ENCODE results near the gene SLC4A4.

The SLC4A4 gene

DNA sequence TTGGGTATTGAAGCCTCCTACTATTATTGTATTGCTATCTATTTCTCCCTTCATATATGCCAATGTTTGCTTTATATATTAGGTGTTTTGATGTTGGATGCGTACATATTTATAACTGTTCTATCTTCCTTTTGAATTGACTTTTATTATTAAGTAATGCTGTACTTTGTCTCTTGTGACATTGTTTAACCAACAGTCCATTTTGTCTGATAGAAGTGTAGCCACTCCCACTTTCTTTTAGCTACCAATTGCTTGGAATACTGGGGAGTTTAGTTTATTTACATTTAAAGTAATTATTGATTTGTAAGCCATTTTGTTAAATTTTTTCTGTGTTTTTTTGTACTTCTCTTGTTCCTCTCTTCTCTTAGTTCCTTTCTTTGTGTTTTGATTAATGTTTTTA is 249.2 kb downstream of the SLC4A4 start:
- in situ Hi-C loops (cut with HindIII; ENCODE audit: low sequenced_read_pairs), result no loop called here

DNA sequence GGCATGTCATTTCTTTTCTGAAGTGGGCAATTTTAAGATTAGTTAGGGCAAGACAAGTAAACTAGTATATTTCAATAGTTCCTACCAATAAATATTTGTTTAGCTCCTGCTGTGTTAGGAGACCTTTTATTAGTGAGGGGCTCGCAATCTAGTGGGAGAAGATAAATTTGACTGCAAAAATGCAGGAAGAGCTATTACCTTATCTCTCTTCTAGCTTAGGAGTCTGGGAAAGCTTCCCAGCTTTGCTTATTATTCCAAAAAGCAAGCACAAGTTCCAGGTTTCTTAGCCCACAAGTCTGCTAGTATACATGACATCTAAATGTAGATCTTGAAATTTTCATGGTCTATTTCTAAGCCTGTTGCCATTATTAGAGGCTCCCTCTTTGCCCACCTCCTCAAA is 254.0 kb downstream of the SLC4A4 start:
- in situ Hi-C loops (cut with HindIII; ENCODE audit: low sequenced_read_pairs), result no loop called here

DNA sequence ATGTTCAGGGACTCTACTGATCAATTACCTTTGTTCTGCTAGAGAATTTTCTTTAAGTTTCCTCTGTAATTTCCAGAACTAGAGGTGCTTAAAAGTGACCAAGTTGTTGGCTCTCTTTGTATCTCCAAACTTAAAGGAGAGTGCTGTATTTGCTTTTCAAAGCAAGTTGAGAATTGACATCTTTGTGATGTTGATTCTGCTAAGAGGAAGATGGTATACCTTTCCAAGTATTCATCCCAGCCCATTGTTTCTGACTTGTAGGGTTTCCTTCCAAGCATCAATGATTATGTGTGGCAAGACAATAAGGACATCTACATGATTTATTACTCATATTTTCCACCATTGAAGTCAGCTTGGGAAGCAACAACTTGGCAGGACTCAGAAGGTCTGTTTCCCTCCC is 254.5 kb downstream of the SLC4A4 start:
- in situ Hi-C loops (cut with HindIII; ENCODE audit: low sequenced_read_pairs), result no loop called here

DNA sequence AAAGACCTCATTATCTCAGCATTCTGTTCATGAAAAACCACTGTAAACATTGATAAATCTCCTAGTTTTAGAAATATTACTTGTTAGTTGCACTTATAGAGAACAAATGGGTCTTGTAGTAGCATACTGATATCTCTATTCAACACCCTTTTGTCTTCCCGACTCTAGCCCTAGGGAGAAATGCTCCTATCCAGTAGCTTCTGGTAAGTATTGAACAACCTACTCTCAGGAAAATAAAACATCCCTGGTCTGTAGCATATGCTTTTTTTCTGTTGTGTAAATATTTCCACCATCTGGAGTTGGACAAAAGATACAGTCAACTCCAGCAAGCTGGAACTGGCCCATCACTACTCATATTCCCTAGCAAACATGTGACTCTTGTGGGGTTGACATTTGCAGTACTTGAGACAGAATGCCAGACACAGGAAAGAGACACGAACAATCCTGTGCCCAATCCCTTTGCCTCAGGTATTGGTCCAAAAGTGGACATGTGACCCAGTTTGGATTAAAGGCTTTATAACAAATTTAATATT is 256.8 kb downstream of the SLC4A4 start:
- in situ Hi-C loops (cut with HindIII; ENCODE audit: low sequenced_read_pairs), result no loop called here

DNA sequence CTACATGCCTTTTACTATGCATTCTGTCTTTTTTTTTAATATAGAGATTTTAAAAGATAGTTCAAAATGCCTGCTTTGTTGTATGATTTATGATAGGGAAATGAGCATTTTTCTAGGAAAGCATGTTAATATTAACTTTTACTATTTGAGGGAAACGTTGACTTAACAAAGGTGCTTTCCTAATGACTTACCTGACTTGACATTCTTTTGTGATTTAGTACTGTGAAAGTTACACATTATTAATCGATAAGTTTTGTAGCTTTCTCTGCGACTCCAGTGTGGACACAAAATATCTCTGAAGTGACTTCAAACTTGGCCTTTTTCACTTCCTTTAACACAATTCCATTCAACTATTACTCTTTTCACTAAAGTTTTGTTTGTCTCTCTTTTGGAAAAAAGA is 260.8 kb downstream of the SLC4A4 start:
- in situ Hi-C loops (cut with HindIII; ENCODE audit: low sequenced_read_pairs), result no loop called here

DNA sequence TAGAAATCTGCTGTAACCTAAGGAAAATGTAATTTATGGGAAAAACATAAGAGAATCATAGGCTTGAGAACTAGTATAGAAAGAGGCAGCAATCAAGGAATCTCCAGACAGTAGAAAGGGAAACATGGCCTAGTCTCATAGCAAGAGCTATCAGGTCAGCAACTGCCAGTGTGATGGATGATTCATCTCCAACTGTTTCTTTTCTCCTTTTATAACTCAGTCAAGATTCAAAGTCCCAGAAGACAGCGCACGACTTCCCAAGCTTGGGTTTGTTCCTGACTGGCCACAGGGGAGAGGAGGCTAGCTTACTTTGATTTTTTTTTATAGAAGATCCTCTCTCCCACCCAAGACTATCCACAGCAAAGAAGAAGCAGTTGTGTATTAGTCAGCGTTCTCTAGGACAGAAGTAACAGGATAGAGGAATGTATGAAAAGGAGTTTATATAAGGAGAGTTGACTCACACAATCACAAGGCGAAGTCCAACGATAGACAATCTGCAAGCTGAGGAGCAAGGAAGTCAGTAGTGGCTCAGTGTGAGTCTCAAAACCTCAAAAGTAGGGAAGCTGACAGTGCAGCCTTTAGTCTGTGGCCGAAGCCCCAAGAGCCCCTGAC is 263.6 kb downstream of the SLC4A4 start:
- in situ Hi-C loops (cut with HindIII; ENCODE audit: low sequenced_read_pairs), result no loop called here

DNA sequence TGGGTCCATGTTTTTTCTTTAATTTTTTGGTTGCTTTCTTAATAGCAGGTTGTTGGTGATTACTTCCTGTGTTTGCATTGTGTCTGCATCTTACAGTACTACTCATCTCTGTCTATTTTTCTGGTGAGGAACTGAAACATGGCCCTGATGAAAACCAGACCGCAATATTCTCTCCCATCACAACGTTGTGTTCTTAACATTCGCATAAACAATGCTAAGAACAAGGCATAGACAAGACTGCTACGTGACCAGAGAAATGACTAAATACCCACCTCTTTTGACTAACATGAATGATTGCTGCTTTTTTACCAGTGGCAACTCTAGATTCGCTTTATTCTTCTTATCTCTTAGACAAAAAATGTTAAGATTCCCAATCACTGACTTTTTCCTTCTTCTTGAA is 266.0 kb downstream of the SLC4A4 start:
- in situ Hi-C loops (cut with HindIII; ENCODE audit: low sequenced_read_pairs), result no loop called here

DNA sequence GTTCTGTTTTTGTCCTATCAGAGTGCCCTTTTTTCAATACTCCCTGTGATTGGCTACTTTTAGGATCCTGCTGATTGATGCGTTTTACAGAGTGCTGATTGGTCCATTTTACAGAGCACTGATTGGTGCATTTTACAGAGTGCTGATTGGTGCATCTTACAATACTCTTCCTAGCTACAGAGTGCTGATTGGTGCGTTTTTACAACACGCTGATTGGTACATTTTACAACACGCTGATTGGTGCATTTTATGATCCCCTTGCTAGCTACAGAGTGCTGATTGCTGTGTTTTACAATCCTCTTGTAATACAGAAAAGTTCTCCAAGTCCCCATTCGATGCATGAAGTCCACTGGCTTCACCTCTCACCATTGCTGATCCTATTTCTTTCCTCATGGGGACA is 268.3 kb downstream of the SLC4A4 start:
- in situ Hi-C loops (cut with HindIII; ENCODE audit: low sequenced_read_pairs), result no loop called here

DNA sequence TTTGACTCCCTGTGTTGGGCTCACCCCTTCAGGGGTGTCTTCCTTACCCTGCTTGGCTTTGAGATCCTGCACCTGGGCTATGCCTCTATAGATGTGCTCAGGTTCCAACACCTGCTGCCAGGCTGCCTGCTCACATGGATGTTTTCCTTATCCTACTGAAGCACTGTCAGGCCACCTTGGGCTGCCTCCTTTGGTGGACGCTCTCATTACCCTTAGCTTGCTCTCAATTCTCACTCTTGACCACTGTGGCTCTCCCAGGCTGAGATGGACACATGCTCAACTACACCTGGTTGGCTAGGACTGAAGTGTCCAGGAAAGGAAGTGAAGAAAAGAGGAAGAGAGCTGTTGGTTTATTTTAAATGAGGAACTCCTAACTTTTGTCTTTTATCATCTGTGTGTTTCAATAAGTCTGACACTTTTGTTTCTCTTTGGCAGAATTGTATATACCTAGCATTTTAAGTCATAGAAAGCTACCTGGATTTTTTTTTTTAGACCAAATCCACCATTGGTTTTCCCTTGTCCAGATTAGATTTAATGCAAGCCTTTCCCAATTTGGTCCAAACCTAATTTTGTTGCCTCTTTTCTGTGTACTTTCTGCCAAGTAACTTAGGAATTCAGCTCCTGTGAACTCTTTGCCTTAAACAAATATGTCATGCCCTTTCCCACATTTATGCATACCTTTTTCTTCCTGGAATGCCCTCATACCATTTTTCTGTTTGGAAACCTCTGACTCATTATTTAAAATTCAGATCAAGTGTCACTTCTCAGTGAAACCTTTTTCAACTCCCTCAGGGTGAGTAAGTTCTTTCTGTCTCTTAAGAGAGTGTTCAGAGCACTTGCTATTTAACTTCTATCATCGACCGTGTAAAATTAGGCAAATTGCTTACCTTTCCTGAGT is 269.2 kb downstream of the SLC4A4 start:
- in situ Hi-C loops (cut with HindIII; ENCODE audit: low sequenced_read_pairs), result no loop called here

DNA sequence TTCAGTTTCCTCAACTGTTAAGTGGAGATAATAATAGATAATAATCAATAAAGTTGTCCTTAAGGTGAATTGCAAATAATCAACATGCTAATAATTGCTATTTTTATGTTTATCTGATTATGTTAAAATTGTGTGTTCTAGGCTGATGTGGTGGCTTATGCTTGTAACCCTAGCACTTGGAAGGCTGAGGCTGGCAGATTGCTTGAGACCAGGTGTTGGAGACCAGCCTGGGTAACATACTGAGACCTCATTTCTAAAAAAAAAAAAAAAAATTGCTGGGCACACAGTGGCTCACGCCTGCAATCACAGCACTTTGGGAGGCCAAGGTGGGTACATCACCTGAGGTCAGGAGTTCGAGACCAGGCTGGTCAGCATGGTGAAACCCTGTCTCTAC is 269.9 kb downstream of the SLC4A4 start:
- in situ Hi-C loops (cut with HindIII; ENCODE audit: low sequenced_read_pairs), result no loop called here

DNA sequence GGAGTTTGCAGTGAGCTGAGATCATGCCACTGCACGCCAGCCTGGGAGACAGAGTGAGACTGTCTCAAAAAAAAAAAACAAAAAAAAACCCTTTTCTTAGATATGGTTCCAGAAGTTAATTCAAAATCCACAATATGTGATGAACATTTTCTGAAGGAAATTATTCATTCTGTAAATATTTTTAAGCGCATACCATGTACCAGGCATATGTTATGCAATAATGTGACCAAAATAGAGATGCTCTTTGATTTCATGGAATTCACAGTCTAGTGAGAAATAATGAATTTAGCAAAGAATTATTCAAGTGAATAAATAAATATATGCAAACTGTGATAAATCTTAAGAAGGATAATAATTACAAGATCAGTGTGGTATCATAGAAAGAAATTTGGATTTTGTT is 270.3 kb downstream of the SLC4A4 start:
- in situ Hi-C loops (cut with HindIII; ENCODE audit: low sequenced_read_pairs), result no loop called here

DNA sequence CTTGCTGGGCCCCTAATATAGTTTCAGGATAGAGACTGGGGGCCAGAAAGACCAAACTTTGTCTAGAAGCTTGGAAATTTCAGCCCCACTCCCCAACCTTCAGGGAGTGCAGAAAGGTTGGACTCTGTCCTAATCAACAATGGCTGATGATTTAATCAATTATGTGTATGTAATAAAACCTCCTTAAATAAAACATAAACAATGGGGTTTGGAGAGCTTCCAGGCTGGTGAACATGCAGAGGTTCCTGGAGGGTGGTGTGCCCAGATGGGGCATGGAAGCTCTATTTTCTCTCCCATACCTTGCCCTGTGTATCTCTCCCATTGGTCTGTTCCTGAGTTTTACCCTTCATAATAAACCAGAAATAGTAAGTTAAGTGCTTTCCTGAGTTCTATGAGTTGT is 270.8 kb downstream of the SLC4A4 start:
- in situ Hi-C loops (cut with HindIII; ENCODE audit: low sequenced_read_pairs), result no loop called here

DNA sequence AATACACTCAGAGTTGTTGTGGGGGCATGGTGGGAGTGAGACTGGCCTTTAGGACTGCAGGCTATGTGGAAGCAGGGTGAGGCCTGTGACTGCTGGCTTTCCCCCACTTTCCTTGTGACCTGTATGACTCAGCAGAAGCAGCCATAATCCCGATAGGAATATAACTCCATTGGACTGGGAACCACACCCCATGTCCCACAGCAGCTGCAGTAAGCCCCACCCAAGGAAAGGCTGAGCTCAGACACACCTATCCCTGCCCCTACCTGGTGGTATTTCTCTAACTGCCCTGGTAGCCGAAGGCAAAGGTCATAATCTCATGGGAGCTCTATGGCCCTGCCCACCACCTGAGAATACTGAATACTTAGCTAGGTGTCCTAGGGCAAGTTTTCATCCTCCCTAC is 275.8 kb downstream of the SLC4A4 start:
- in situ Hi-C loops (cut with HindIII; ENCODE audit: low sequenced_read_pairs), result no loop called here

DNA sequence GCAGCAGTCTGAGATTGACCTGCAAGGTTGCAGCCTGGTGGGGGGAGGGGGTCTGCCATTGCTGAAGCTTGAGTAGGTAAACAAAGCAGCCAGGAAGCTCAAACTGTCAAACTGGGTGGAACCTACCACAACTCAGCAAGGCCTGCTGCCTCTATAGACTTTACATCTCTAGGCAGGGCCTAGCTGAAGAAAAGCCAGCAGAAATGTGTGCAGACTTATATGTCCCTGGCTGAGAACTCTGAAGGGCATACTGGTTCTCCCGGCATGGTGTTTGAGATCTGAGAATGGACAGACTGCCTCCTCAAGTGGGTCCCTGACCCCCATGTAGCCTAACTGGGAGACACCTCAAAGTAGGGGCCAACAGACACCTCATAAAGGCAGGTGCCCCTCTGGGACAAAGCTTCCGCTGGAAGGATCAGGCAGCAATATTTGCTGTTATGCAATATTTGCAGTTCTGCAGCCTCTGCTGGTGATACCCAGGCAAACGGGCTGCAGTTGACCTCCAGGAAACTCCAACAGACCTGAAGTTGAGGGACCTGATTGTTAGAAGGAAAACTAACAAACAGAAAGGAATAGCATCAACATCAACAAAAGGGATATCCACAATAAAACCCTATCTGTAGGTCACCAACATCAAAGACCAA is 277.5 kb downstream of the SLC4A4 start:
- in situ Hi-C loops (cut with HindIII; ENCODE audit: low sequenced_read_pairs), result no loop called here
